Activated naive CD4-positive, alpha-beta T cell treated with anti-CD3 and anti-CD28 coated beads, Interleukin-2, amount 50 U/mL, for 24 hours (primary cell): ENCODE measurements around the gene TMEM86A.

ENCODE experiments used
- H3K27ac Mint-ChIP-seq: one replicate; pipeline ENCODE4 v1.8.0; 2021; ENCODE audit warnings: mild to moderate bottlenecking, mixed read lengths
- H3K27me3 Mint-ChIP-seq: one replicate; pipeline ENCODE4 v1.8.0; 2021; ENCODE audit warnings: mixed read lengths
- H3K36me3 Mint-ChIP-seq: one replicate; pipeline ENCODE4 v1.8.0; 2021; ENCODE audit warnings: mixed read lengths
- H3K4me1 Mint-ChIP-seq: one replicate; pipeline ENCODE4 v1.8.0; 2021; ENCODE audit warnings: mixed read lengths
- H3K4me3 Mint-ChIP-seq: one replicate; pipeline ENCODE4 v1.8.0; 2021; ENCODE audit warnings: mild to moderate bottlenecking, mixed read lengths
- H3K9me3 Mint-ChIP-seq: one replicate; pipeline ENCODE4 v1.8.0; 2021; ENCODE audit warnings: mixed read lengths

TMEM86A gene

GRCh38 chr11:18752502-18752901 is 53.9 kb downstream of the TMEM86A start:
- H3K4me3 Mint-ChIP-seq, result no peak overlapping the region
- H3K9me3 Mint-ChIP-seq, result no peaks in the 10 kb centered on the region
- no peaks in the 10 kb centered on the region for H3K27me3 Mint-ChIP-seq
- no peaks in the 10 kb centered on the region for H3K36me3 Mint-ChIP-seq
- no peak overlapping the region for H3K27ac Mint-ChIP-seq
- H3K4me1 Mint-ChIP-seq, result no peaks in the 10 kb centered on the region

GRCh38 chr11:18754308-18754707 is 55.7 kb downstream of the TMEM86A start:
- H3K4me1 Mint-ChIP-seq, result no peaks in the 10 kb centered on the region
- no peaks in the 10 kb centered on the region for H3K27me3 Mint-ChIP-seq
- H3K4me3 Mint-ChIP-seq, result no peak overlapping the region
- H3K27ac Mint-ChIP-seq, result no peak overlapping the region
- no peaks in the 10 kb centered on the region for H3K9me3 Mint-ChIP-seq
- H3K36me3 Mint-ChIP-seq, result no peaks in the 10 kb centered on the region
